GM19438 (cell line): ENCODE data around the gene EEF1A2.

Source experiments
- ATAC-seq: cut with Tn5 transposase; IDR thresholded peaks from one replicate; pipeline ENCODE4 v1.9.1; 2021; ENCODE audit warnings: low read depth; ENCODE audit not compliant: unreplicated experiment

EEF1A2 gene

GRCh38 chr20:63471981-63472831 lies 26.7 kb downstream of the EEF1A2 start, which contains the start of gene KCNQ2:
Gene KCNQ2, minus strand, starts transcription at chr20:63472655. Its CDS starts 192 bp downstream, at chr20:63472463.
- ATAC-seq = no peak

GRCh38 chr20:63471717-63471980 lies 27.2 kb downstream of the EEF1A2 start:
- no peak for ATAC-seq

GRCh38 chr20:63471002-63471716 lies 27.7 kb downstream of the EEF1A2 start:
- ATAC-seq = no peak

- no peak for ATAC-seq
These were observed 28.5 kb downstream of the EEF1A2 start for GRCh38 chr20:63470410-63470809.

- no peak for ATAC-seq
These were observed 29.2 kb downstream of the EEF1A2 start for GRCh38 chr20:63469713-63470101.

GRCh38 chr20:63469019-63469712 lies 29.7 kb downstream of the EEF1A2 start:
- no peak for ATAC-seq

GRCh38 chr20:63468421-63468820 lies 30.5 kb downstream of the EEF1A2 start:
- no peak for ATAC-seq

GRCh38 chr20:63467294-63468083 lies 31.4 kb downstream of the EEF1A2 start:
- ATAC-seq = no peak

GRCh38 chr20:63466861-63467260 lies 32.0 kb downstream of the EEF1A2 start:
- no peak for ATAC-seq

- ATAC-seq = no peak
These were observed 32.5 kb downstream of the EEF1A2 start for GRCh38 chr20:63466250-63466825.

GRCh38 chr20:63465380-63466249 lies 33.3 kb downstream of the EEF1A2 start:
- ATAC-seq = no peak

GRCh38 chr20:63464289-63464635 lies 34.6 kb downstream of the EEF1A2 start:
- ATAC-seq = no peak

GRCh38 chr20:63463400-63464288 lies 35.2 kb downstream of the EEF1A2 start:
- no peak for ATAC-seq

GRCh38 chr20:63462244-63462643 lies 36.6 kb downstream of the EEF1A2 start:
- no peak for ATAC-seq

GRCh38 chr20:63461104-63461763 lies 37.6 kb downstream of the EEF1A2 start:
- ATAC-seq = no peak

- no peak for ATAC-seq
These were observed 39.9 kb downstream of the EEF1A2 start for GRCh38 chr20:63459070-63459380.

- no peak for ATAC-seq
These were observed 40.5 kb downstream of the EEF1A2 start for GRCh38 chr20:63458170-63459069.
